ENCODE results near the gene GARIN5B. TPM values are rescaled to one million over a fixed set of nuclear protein-coding genes. Genes with fewer than 3 reads are reported as not detected.

GARIN5B gene
- total and polyA plus RNA-seq, 2 of the 13 experiments (the other 11 are each of a cell fraction or from before 2014, with no cell fraction given), result not detected

DNA sequence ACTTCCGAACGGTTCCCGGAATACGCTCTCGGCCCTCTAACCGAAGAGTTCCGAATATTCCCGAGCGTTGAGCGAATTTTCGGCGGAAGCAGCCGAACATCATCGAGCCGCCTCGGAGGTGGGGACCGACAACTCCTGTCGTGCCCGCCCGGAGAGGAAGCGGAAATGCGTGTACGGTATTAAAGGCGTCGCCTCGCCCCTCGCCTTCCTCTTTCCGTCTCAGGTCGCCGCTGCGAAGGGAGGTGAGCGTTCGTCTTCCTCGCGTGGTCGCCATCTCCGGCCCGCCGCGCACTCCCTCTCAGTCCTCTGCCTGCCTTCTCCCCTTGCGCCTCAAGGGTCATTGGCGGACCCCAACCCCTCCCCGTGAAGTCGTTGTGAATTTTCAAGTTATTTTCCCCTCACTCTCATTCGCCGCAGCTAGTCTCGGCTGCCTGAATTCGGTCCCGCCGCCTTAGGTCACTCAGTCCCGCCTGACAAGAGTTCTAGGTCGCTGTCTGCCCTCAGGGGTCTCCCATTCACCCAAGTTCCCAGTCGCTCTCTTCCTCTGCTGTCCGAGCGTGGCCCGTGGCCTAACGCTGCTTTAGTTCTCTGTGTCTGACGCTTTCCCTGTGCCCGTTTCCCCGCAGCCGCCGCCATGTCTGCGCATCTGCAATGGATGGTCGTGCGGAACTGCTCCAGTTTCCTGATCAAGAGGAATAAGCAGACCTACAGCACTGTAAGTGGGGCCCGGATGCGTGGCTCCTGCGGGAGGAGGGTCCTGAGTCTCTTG, 22.8 kb upstream of the GARIN5B start, which contains the start of gene RPL28 (continued):
- TF ChIP-seq, protein P1, sequence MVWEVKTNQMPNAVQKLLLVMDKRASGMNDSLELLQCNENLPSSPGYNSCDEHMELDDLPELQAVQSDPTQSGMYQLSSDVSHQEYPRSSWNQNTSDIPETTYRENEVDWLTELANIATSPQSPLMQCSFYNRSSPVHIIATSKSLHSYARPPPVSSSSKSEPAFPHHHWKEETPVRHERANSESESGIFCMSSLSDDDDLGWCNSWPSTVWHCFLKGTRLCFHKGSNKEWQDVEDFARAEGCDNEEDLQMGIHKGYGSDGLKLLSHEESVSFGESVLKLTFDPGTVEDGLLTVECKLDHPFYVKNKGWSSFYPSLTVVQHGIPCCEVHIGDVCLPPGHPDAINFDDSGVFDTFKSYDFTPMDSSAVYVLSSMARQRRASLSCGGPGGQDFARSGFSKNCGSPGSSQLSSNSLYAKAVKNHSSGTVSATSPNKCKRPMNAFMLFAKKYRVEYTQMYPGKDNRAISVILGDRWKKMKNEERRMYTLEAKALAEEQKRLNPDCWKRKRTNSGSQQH (CRISPR knock-in tag; IDR thresholded peaks at IDR 0.05; ENCODE audit: low read depth), result peak; percentile 88; the same call in 1 of the 2 replicates
- TF ChIP-seq ETV6 (CRISPR knock-in tag; conservative IDR thresholded peaks at IDR 0.05) (0 out of 2 replicates have a peak, but pooled peaks have one; percentile 64), REPIN1 (CRISPR knock-in tag; IDR thresholded peaks at IDR 0.05; ENCODE audit: borderline replicate concordance, low read depth) (peak; percentile 55; the same call in 1 of the 2 replicates), KAT2B (IDR thresholded peaks at IDR 0.05; ENCODE audit: borderline replicate concordance, low read depth, low read length) (no peak), THYN1 (CRISPR knock-in tag; IDR thresholded peaks at IDR 0.05; ENCODE audit: borderline replicate concordance, low read depth) (no peak), SAFB2 (CRISPR knock-in tag; IDR thresholded peaks at IDR 0.05; ENCODE audit: borderline replicate concordance, low read depth) (peak; percentile 90; the same call in 1 of the 2 replicates), ZKSCAN8 (CRISPR knock-in tag; IDR thresholded peaks at IDR 0.05; ENCODE audit: borderline replicate concordance) (0 out of 2 replicates have a peak, but pooled peaks have one; percentile 63), SMARCC2 (IDR thresholded peaks at IDR 0.05) (no peak), SMAD9 (CRISPR knock-in tag; IDR thresholded peaks at IDR 0.05) (no peak), BRCA1 (CRISPR knock-in tag; IDR thresholded peaks at IDR 0.05) (no peak; the same call in 1 of the 2 replicates), FLYWCH1 (CRISPR knock-in tag; IDR thresholded peaks at IDR 0.05) (no peak), HNRNPLL (IDR thresholded peaks at IDR 0.05; ENCODE audit: low read depth, low read length, poor library complexity, severe bottlenecking) (peak; percentile 5), ZNF3 (CRISPR knock-in tag; IDR thresholded peaks at IDR 0.05) (no peak), ZNF556 (CRISPR knock-in tag; IDR thresholded peaks at IDR 0.05; ENCODE audit: borderline replicate concordance) (0 out of 2 replicates have a peak, but pooled peaks have one; percentile 55), ZMAT3 (CRISPR knock-in tag; conservative IDR thresholded peaks at IDR 0.05) (no peak), SIN3B (IDR thresholded peaks at IDR 0.05; ENCODE audit: low read length) (no peak; the same call in 1 of the 2 replicates)
- TF ChIP-seq, protein P2, sequence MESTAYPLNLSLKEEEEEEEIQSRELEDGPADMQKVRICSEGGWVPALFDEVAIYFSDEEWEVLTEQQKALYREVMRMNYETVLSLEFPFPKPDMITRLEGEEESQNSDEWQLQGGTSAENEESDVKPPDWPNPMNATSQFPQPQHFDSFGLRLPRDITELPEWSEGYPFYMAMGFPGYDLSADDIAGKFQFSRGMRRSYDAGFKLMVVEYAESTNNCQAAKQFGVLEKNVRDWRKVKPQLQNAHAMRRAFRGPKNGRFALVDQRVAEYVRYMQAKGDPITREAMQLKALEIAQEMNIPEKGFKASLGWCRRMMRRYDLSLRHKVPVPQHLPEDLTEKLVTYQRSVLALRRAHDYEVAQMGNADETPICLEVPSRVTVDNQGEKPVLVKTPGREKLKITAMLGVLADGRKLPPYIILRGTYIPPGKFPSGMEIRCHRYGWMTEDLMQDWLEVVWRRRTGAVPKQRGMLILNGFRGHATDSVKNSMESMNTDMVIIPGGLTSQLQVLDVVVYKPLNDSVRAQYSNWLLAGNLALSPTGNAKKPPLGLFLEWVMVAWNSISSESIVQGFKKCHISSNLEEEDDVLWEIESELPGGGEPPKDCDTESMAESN (CRISPR knock-in tag; conservative IDR thresholded peaks at IDR 0.05), result peak; percentile 78
- TF ChIP-seq, protein P3, sequence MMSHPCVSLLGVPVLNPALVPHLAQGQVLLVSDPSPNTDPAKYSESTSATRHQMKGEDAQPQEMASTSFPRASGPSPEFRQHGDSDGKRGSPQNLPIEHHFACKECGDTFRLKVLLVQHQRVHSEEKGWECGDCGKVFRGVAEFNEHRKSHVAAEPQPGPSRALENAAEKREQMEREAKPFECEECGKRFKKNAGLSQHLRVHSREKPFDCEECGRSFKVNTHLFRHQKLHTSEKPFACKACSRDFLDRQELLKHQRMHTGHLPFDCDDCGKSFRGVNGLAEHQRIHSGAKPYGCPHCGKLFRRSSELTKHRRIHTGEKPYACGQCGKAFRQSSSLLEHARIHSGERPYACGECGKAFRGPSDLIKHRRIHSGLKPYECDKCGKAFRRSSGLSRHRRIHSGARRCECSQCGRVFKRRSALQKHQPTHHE (CRISPR knock-in tag; IDR thresholded peaks at IDR 0.05; ENCODE audit: borderline replicate concordance), result peak; percentile 88; the same call in 1 of the 2 replicates
- TF ChIP-seq, protein P4, sequence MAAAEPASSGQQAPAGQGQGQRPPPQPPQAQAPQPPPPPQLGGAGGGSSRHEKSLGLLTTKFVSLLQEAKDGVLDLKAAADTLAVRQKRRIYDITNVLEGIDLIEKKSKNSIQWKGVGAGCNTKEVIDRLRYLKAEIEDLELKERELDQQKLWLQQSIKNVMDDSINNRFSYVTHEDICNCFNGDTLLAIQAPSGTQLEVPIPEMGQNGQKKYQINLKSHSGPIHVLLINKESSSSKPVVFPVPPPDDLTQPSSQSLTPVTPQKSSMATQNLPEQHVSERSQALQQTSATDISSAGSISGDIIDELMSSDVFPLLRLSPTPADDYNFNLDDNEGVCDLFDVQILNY (CRISPR knock-in tag; conservative IDR thresholded peaks at IDR 0.05), result no peak; the same call in 1 of the 2 replicates
- TF ChIP-seq, protein P5, sequence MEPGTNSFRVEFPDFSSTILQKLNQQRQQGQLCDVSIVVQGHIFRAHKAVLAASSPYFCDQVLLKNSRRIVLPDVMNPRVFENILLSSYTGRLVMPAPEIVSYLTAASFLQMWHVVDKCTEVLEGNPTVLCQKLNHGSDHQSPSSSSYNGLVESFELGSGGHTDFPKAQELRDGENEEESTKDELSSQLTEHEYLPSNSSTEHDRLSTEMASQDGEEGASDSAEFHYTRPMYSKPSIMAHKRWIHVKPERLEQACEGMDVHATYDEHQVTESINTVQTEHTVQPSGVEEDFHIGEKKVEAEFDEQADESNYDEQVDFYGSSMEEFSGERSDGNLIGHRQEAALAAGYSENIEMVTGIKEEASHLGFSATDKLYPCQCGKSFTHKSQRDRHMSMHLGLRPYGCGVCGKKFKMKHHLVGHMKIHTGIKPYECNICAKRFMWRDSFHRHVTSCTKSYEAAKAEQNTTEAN (CRISPR knock-in tag; conservative IDR thresholded peaks at IDR 0.05), result 0 out of 2 replicates have a peak, but pooled peaks have one; percentile 49
- TF ChIP-seq, protein P6, sequence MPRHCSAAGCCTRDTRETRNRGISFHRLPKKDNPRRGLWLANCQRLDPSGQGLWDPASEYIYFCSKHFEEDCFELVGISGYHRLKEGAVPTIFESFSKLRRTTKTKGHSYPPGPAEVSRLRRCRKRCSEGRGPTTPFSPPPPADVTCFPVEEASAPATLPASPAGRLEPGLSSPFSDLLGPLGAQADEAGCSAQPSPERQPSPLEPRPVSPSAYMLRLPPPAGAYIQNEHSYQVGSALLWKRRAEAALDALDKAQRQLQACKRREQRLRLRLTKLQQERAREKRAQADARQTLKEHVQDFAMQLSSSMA (CRISPR knock-in tag; IDR thresholded peaks at IDR 0.05), result no peak
